Kidney epithelial cell (primary cell): ENCODE results near the gene PCCA. TPM values are rescaled to one million over a fixed set of nuclear protein-coding genes. Genes with fewer than 3 reads are reported as not detected.
"Not testable (repeated sequence)": the region's sequence is repeated elsewhere in the genome, so short reads cannot be mapped to it uniquely, and the experiment has no call there.

Source experiments
- DNase-seq: peaks from one replicate; pipeline ENCODE4 v3.0.0-alpha.2; 2010; ENCODE audit warnings: low read depth
- H3K27me3 ChIP-seq: 2 replicates; pipeline ENCODE4 v1.6.0; 2011; ENCODE audit warnings: low read length; ENCODE audit not compliant: control insufficient read depth, insufficient read depth
- H3K36me3 ChIP-seq: 2 replicates; pipeline ENCODE4 v1.5.1; 2011; ENCODE audit warnings: low read length; ENCODE audit not compliant: control insufficient read depth, insufficient read depth
- H3K4me3 ChIP-seq: 2 replicates; pipeline ENCODE4 v1.5.1; 2011; ENCODE audit warnings: low read depth, mild to moderate bottlenecking, control low read depth, low read length
- CTCF ChIP-seq: IDR thresholded peaks from 2 replicates; pipeline ENCODE4 v1.5.1; 2011; ENCODE audit warnings: mild to moderate bottlenecking, moderate library complexity, low read length, control low read depth, inconsistent platforms; ENCODE audit not compliant: insufficient read depth, poor library complexity, severe bottlenecking
- total RNA-seq: library from RNA; depleted of rRNA; stranded (reverse); fragments of >200 nt; gene quantifications from 2 replicates; pipeline ENCODE4 v1.2.3, GENCODE V29; 2015

Gene PCCA
- total RNA-seq, 1 donor from 2014 or later = 15.7 TPM

- H3K27me3 ChIP-seq = no peaks in the 10 kb centered on the region
- no peak overlapping the region for H3K4me3 ChIP-seq
- no peak for DNase-seq
- H3K36me3 ChIP-seq = no peaks in the 10 kb centered on the region
- TF ChIP-seq CTCF = no peak
Measured at GRCh38 chr13:100523411-100523810, 434.5 kb downstream of the PCCA start.

GRCh38 chr13:100523981-100524386 lies 435.1 kb downstream of the PCCA start:
- no peaks in the 10 kb centered on the region for H3K36me3 ChIP-seq
- no peaks in the 10 kb centered on the region for H3K27me3 ChIP-seq
- TF ChIP-seq CTCF = no peak
- no peak for DNase-seq
- H3K4me3 ChIP-seq = no peak overlapping the region

GRCh38 chr13:100524688-100525087 lies 435.8 kb downstream of the PCCA start:
- DNase-seq, H3K27me3 ChIP-seq, H3K4me3 ChIP-seq, H3K36me3 ChIP-seq: not testable (repeated sequence)

- DNase-seq = no peak
Measured at GRCh38 chr13:100525453-100526317, 436.8 kb downstream of the PCCA start.

GRCh38 chr13:100526318-100527000 lies 437.6 kb downstream of the PCCA start:
- Histone ChIP-seq H3K27me3 (no peaks in the 10 kb centered on the region), H3K36me3 (no peaks in the 10 kb centered on the region), H3K4me3 (no peak overlapping the region)
- TF ChIP-seq CTCF = no peak
- DNase-seq = no peak

More at GRCh38 chr13:100525453-100526317, 436.8 kb downstream of the PCCA start:
- TF ChIP-seq CTCF = no peak
- Histone ChIP-seq H3K27me3 (no peaks in the 10 kb centered on the region), H3K4me3 (no peak overlapping the region), H3K36me3 (no peaks in the 10 kb centered on the region)

- H3K27me3 ChIP-seq = no peaks in the 10 kb centered on the region
- DNase-seq = no peak
- TF ChIP-seq CTCF = no peak
- H3K4me3 ChIP-seq = no peak overlapping the region
- no peaks in the 10 kb centered on the region for H3K36me3 ChIP-seq
Measured at GRCh38 chr13:100527644-100528043, 438.8 kb downstream of the PCCA start.
